Embryonic facial prominence (tissue), 1 donor: ENCODE results near the gene ITGB8.
"Not testable (repeated sequence)": the region's sequence is repeated elsewhere in the genome, so short reads cannot be mapped to it uniquely, and the experiment has no call there.

Experiments used
- DNase-seq: peaks from one replicate; pipeline ENCODE4 v3.0.0-alpha.2; 2016; ENCODE audit errors: extremely low spot score

The ITGB8 gene

DNA sequence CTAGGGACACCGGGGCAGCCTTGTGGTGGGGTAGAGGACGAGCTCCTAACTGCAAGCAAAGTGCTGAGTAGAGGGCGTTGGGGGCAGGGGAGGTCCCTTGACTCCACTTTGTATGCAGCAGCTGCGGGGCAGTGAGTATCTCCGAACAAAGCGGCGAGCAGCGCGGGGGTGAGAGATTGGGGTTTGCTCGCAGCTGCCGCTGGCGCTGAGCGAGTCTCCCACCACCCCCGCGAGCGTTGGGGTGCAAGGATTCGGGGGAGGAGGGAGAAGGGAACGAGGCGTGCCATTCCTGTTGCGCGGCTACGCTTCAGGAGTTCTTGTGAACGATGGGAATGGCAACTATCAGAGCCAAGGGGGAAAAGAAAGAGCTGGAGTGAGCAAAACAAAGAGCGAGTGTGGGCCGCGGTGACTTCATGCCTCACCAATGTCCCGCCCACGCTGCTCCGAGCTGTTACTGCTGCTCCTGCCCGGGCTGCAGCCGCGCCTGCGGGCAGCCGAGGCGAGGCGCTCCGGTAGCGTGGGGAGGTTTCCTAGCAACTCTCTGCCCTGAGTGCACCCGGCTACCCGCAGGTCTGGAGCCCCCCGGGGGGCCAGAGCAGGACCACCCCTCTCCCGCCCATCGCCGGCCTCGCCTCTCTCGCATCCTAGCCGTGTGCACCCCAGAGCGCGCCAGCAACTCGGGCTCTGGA lies at the start of gene ITGB8:
TSS of gene ITGB8 (plus strand) at position 662 of the 689 bp plus-strand sequence. CDS start 907 bp downstream, outside the sequence.
- DNase-seq: peak; percentile 81

DNA sequence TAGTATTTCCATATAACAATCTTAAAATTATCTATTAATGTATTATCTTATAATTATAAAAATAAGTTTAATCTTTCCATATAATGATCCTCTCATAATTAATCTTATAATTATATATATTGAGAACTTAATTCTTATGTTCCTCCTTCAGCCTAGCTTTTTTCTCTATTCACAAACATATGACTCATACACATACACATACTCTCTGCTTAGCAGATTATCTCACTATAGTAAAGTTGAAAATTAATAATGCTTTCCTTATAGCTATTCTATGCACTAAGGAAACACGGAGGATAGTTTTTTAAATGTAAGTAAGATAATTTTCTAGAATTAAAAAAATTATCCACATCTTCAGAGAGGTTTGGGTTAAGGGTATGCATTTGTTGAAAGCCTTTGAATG lies 47.7 kb upstream of the ITGB8 start:
- DNase-seq: no peak

DNA sequence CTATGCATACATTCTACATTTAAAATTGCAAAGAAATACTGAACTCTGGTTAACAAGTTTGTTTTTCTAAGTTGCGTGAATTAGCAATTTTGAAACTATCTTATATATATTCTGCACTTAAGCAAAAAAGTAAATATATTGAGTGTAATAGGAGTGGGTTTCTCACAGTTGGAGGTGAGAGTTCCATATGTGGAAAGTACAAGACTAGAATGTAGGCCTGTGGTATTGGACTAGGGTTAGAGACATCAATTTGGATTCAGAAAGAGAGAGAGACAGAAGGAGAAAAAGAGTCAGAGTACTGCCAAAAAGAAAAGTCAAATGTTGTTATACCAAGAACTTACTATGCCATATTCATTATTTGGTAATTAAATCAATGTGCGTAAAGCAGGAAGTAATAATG lies 47.3 kb upstream of the ITGB8 start:
- no peak for DNase-seq

DNA sequence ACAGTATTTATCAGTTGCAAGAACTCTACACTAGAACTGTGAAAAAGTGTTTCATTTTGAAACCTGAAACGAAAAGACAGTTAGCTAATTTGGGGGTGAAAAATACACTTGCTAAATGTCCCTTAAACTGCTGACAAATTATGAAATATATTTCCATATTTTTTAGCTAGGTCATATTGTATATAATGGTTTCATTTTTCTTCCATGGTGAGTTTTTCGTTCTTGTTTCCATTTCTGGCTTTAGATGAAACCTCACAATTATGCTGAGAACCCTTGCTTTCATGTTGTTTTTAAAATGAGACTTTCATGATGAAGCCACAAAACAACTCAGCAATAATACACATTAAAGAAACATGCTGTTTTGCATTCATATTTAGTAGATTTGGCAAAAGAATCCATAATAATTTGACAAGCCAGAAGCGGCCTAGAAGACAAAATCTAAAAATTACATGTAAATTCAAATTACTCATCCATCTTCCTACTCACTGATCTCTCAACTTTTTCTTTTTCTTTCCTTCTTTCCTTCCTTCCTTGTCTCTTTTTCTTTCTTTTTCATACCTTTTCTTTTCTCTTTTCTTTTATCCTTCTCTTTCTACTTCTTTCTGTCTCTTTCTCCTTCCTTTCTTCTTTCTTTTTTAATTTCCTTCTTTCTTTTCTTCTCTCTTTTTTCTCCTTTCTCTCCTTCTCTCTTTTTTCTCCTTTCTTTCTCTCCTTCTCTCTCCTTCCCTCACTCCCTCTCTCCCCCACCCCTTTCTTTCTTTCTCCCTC lies 46.5 kb upstream of the ITGB8 start:
- DNase-seq: no peak

DNA sequence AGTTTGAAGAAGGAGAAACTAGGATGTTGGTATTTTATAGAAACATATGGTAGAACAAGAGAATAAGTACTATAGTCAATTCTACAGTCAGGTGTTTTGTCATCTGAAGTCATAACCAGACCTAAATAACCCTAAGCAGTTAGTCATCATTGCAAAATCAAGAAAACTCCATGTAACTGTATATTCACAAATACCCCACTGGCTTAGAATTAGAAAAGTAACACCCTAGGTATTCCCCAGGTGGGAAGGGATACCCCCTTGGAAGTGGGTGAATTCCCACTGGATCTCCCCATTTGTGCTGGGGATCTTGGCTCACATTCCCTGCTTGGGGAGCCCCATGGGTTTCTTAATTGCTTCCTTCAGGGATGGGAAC lies 45.9 kb upstream of the ITGB8 start:
- no peak for DNase-seq

DNA sequence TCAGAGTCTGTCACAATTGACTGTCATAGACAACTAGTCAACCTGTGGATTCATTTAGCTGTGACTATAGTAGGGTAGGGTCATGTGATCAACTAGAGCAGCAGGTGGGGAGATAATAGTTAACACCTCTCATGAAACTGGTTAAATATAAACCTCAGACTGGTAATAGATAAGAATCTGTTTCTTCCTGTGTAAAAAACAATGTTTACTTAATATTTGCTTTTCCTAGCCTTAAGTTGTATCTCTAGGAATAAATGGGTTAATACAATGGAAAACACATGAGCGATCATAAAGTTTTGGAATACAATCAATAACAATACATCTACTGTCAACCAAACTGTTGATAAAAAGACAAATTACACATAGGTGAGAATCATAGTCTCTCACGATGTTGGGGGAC lies 43.4 kb upstream of the ITGB8 start:
- DNase-seq: no peak

DNA sequence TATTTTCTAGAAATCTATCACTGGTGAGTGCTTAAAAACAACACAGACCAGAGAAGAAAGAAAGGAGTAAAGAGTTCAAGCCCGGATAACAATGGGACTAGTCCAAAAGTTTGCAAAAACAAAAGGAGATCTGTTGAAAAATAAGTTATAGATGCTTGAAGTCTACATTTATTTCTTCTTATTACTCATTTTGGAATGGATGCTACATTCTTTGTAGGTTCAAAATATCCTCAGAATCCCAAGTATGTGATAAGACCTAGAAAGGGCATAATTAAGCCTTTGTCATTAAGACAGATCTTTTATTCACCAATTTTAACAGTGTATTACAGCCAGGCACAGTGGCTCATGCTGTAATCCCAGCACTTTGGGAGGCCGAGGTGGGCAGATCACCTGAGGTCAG lies 42.7 kb upstream of the ITGB8 start:
- DNase-seq: no peak

DNA sequence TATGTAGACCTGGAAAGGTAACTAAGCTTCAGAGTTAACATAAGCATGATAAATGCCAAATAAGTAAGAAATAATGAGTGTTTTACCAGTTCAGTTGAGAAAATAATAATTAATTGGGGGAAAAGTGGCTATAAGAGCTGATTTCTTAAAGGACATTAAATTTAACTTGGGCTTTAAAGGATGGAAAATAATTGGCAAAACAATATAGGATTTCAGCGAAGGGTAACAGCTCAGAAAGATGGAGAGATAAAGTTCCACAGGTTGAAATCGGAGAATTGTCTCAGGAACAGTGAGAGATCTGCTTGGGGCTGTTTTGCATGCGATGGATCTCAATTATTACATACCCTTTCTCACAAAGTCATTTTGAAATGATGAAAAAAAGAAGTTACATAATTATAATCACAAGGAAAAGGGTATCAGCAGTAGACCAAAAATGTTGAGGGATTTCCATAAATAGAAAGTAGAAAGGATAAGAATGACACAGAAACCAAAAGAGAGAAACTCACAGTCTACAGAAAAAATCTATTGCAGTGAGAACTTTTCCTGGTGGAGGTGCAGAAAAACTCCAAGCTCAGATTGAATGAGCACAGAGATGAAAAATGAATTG lies 40.1 kb upstream of the ITGB8 start:
- DNase-seq: no peak

DNA sequence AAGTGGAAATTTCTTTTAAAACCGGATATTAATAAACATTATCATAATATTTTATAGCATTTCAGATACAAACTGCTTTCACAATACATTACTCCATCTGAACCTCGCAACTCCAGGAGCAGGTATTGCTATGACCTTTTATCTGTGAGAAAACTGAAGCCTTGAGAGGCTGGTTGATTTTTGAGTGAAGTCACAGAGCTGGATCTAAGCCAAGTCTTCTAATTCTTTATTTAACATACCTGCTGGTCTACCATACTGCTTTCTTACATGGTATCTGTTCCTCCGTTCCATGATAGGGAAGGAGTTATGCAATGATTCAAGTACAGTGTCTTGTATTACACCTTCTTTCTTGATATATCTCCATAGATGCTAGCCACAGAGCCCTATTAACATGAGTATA lies 37.4 kb upstream of the ITGB8 start:
- DNase-seq: no peak

DNA sequence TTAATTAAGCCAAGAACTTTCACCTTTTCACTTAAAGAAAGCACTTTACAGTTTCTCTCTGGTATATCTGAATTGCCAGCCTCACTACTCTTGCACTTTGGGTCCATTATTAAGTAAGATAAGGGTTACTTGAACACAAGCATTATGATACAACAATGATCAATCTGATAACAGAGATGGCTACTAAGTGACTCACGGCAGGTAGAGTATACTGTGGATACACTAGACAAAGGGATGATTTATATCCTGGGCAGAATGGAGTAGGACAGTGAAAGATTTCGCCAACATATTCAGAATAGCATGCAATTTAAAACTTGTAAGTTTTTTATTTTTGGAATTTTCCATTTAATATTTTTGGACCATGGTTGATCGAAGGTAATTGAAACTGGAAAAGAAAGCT lies 34.3 kb upstream of the ITGB8 start:
- no peak for DNase-seq

DNA sequence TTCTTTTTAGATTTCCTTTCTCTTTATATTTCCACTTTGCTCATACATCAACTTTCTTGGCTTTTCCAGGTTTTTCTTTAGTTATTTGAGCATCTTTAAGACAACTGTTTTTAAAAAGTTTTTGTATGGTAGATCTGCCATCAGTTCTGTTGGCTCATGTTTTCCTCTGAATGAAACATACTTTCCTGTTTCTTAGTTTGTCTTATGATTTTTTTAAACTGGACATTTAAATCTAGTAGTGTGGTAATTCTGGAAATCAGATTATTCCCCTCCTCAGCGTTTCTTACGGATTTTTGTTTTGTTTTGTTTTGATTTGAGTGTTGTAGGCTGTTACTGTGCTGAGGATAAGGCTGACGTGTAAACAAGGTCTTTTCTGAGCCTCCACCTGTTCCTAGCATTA lies 33.8 kb upstream of the ITGB8 start:
- no peak for DNase-seq

DNA sequence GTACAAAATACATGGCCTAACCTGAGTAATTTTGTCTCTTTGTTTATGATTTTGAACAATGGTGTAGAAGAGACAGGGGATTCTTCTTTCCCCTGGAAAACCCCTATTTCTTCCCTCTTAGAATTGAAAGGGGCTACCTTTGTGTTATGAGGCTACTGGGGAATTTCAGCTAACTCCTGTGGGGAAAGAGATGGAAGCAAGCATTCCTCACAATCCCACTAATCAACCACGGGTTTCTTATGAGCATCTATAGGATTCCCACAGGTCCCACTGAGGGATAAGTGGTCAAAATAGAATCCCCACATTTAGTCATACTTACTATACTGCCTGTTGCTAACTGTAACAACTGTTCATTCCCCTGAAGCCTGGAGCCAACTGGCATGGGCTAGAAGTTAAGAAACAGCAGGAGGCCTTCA lies 32.2 kb upstream of the ITGB8 start:
- no peak for DNase-seq

DNA sequence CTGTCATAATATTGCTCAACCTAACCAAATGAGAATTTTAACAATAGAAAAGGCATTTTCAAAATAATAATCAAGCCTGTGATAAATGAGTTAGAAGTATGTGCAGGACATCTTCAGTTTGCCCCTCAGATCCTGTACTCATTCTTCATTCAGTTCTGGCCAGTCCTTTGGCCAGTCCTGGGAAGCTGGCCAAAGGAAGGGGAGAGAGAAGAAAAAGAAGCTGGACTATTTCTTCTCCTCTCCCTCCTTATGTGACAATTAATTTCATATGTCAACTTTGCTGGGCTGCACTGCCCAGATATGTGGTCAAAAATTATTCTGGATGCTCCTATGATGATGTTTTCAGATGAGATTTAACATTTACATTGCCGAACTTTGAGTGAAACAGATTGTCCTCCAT lies 31.6 kb upstream of the ITGB8 start:
- DNase-seq: no peak

DNA sequence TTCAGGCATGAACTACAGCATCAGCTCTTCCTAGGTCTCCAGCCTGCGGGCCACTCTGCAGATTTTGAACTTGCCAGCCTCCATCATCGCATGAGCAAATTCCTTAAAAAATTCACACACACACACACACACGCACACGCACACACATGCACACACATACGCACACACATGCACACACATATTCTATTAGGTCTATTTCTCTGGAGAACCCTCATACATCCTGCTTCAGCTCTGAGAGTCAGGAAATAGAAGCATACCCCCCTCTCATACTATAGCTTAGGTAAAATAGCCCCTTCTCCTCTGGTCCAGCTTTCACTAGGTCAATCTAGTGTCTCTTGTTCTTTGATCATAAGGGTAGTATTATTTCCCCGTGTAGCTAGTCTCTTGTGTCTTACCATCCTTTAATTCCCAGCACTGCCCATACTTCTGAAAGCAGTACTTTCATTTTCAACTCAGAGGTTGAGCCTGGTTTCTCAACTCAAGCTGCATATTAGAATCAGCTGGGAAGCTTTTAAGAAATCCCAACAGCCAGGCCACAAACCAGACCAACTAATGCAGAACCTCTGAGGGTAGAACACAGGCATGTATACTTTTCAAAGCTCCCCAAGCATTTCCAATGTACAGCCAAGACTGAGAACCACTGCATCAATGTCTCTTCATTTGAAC lies 30.9 kb upstream of the ITGB8 start:
- DNase-seq: no peak

DNA sequence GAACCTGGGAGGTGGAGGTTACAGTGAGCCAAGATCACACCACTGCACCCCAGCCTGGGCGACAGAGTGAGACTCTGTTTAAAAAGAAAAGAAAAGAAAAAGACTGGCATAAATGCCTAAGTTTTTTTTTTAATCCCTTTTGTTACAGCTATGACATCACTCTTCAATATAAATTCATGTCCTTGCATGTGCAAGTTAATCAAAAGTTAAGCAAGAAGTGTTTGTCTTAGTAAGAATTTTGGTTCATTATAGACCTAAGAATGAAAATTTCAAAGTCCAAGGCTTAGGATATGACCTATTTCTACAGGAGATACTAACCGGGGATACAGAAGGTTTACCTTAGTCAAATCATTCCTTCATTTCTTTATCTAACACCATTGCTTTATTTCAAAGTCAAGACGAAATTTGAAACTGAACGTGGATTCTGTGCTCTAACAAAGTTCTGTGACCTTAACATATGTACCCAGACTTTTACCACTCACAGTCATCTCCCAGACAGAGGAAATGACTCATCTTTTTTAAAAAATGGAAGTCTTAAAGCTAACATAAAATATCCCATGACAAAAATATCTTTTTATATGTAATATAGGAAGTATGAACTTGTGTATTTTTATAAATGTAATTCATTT lies 29.3 kb upstream of the ITGB8 start:
- DNase-seq: no peak

DNA sequence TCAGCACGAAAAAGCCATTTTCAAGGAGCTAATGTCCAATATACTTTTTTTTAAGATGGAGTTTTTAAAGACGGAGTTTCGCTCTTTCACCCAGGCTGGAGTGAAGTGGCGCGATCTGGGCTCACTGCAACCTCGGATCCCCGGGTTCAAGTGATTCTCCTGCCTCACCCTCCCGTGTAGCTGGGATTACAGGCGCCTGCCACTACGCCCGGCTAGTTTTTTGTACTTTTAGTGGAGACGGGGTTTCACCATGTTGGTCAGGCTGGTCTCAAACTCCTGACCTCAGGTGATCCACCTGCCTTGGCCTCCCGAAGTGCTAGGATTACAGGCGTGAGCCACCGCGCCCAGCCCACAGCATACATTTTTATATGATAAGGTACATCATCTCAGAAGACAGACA lies 28.4 kb upstream of the ITGB8 start:
- not testable (repeated sequence) for DNase-seq

DNA sequence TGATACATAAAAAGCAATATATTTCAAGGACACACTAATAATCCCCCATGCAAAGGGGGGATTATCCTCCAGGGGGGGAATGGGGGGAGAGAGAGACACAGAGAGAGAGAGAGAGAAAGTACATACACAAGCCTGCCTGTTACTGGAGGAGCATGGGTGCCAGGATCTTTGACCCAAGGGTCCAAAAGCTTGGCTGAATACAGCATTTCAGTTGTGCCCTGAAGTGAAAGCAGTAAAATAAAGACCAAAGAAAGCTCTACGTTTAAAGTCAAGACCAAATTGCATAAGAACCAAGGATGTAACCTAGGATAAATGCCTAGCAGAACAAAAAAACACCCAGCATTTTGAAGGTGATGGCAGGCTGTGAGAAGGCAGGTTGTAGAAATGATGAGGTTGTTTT lies 27.8 kb upstream of the ITGB8 start:
- no peak for DNase-seq

DNA sequence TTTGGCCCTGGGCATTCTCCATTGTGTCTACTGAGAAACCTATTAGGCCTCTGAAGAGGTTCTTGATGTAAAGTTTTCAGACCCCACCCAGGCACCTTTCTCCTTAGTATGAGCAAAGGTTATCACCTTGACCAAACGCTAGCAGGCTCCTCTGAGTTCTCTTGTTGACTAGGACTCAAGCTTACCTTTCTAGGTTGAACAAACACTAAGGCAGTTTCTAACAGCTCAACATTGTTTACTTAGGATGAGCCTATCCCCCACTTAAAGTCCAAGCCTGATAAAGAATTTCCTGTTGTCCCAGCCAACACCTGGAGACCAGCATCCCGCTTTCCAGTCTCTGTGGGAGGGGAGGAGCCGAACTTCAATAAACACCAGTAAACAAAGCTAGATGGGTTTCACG lies 26.3 kb upstream of the ITGB8 start:
- DNase-seq: no peak

DNA sequence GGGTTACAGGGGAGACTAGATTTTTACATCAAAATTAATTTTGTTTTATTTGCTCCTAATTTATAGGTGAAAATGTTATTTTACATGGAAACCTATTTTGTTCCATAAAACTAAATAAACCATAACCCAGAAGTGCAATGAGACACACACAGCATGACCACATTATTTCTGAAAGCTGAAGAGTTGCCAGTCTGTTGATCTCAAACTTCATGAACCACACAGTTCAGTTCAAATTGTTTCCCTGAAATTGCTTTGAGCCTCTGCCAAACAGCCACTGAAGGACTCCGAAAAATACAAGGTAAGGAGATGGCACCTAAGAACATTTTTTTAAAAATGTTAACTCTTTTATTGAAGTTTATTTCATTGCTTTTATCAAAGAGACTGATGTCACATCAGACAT lies 25.0 kb upstream of the ITGB8 start:
- no peak for DNase-seq

DNA sequence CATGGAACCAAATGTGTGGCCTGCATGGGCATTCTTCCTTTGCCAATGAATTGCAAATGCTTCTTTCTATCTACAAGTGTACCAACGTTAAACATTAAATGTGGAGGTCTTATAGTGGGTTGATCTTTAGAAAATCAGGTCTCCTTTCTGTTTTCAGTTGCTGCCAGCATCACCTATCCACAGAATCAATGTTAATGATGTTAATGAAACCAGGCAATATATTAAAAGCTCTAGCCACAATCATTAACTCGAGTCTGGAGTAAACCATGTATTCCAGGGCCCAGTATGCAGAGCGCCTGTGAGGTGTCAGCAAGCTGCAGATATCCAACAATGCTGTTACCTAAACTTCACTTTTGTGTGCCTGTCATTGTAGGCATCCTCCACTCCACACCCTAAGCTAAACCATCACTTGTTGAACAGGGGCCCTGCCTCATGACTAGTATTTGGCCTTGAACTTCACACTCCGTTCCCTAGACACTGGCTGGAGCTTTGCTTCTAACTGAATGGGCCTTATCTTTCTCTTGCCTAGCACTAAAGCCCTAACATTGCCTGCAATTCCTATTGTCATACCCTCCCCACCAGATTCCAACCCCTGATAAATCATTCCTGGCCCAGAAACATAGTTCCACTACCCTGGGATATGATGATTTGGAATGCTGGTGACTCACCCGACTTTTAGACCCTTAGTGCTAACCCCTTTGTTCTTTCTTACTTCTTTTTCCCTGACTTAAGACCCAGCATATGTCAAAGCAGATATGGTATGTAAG lies 24.3 kb upstream of the ITGB8 start:
- no peak for DNase-seq

DNA sequence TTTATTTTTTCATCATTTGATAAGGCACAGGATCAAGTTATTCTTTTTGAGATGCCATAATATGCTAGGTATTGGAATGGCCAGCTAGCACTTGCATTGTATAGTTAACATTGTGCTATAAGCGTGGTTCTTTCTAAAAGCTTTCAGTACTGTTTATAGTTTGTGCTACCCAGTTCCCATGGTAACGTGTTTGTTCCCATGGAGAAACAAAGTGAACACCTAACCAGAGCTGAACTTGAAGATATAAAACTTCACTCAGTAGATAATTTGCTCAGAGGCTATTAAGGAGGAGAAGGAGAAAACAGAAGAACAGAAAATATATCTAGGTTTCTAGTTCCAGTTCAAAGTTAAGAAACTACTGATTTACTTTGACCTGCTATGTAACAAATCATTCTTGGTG lies 23.6 kb upstream of the ITGB8 start:
- DNase-seq: no peak
